NCI-H146 (cell line): ENCODE data around the gene SFXN5.
"Not testable (repeated sequence)": the region's sequence is repeated elsewhere in the genome, so short reads cannot be mapped to it uniquely, and the experiment has no call there.

Experiments used
- DNase-seq: peaks from one replicate; lab custom pipeline; 2025; lab: John Stamatoyannopoulos, UW

Gene SFXN5

DNA sequence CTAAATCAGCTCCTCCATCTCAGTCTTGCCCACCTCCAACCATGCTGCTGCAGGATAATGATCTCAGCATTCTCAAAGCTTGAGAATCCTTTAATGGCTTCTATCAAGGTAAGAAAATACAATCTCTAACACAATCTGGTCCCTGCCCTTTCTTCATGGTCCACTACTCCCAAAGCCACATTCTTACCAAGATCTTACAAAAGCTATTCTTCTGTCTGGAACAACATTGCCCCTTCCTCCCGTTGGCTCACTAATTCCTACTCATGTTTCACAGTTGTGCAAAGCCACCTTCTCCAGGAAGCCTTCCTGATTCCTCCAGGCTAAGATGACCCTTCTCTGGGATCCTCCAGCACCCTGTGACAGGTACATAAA is 5.9 kb upstream of the SFXN5 start:
- DNase-seq = no peak

DNA sequence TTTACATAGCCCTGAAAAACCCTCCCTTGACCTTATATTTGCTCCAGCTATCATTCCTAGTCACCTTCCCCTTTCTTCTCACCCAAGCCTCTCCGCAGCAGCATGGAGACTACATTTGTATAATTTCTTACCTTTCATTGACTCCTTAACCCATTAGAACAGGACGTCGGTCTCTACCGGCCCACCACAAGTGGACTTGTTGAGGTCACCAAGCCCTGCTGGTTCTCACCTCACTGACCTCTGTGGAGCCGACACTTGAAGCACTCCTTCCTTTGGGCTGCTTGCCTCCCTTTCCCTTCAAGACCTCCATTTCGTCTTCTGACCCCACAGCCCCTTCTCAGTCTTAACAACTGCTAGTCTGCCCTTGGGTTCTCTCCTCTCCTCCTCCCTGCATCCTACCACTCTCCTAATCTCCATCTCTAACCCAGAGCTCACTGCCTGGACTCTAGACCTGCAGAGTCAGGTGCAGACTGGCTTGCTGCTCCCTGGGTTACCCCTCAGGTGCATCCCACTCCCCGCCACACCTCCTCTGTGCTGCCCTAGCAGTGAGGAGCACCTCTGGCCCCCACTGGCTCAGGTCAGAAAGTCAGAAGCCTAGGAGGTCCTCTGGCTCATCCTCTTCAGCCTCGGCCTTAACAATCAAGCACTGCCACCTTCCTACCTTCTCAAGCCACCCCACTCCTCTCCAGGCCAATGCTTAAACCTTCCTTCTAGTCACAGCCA is 5.3 kb upstream of the SFXN5 start:
- no peak for DNase-seq

DNA sequence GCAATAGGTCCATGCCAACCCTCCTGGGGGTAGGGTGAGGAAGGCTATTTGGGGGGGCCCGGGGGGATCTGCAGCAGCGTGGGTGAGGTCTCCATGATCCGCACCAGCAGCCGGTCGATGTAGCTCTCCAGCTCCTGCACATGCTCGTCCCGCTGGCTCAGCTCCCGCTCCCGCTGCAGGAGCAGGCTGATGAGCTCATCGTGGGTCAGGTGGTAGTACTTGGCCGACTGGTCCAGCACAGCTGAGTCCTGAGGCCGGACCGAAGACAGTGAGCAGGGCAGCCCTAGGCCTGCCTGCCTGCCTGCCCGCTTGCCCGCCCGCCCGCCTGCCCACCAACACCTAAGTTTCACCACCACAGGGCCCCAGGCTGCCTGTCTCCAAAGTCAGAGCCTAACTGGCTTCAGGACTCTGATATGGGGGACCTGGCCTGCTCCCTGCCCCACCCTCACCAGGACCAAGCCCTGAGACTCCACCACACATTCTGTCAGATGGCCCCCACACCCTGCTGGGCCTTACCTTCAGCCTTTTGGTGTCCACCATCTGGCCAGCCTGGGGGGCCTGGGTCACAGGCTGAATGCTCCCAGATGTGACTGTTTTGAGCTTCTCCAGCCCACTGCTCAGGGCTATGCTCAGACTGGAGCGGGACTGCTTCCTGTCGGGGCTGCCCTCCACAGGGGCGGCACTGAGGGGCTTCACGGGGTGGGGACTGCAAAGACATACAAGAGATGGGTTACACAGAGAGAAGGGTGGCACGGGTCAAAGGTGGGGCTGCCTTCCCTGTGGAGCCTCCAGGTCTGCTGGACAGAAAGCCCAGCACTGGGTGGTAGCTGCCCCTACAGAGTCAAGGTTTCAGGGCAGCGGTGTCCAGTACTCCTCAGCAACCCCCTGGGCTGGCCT is 4.2 kb upstream of the SFXN5 start:
- no peak for DNase-seq

DNA sequence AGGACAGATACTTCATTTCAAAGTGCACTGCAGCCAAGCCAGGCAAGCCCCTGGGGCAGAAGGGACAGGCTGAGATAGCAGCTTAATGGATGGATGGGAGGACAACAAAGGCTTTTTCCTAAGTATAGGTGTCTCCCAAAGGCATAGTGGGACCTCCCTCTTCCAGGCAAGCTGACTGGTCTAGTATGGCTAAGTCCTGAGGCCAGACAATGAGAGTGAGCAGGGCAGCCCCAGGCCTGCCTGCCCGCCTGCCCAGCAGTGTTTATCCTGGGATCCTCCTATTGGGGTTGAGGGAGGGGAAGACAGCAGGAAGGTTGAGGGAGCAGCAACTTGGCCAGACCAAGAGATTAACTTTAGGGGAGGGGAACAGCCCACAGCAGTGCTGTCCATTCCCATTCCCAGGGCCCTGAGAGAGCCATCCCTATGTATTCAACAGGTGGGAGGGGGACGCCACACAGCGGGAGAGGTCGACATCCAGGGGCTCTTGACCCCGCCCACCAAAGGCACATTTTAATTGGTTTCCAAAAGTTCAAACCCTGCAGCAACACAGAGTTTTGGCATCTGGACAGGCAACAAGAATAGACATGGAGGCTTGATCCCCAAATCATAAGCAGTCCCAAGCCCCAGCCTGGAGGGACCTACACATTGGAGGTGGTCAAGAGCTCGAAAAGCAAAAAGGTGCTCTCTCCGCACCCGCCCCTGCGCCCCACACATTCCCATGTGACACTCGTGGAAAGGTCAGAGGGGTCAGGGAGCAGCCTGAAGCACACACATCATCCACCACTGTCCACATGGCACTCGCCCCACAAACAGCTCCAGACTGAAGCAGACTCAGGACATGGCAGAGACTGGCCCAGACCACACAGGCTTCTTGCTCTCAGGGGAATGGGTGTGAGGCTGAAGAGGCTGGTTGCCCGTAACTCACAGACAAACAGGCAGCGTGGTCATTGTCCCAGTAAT is 2.9 kb upstream of the SFXN5 start:
- DNase-seq = no peak

DNA sequence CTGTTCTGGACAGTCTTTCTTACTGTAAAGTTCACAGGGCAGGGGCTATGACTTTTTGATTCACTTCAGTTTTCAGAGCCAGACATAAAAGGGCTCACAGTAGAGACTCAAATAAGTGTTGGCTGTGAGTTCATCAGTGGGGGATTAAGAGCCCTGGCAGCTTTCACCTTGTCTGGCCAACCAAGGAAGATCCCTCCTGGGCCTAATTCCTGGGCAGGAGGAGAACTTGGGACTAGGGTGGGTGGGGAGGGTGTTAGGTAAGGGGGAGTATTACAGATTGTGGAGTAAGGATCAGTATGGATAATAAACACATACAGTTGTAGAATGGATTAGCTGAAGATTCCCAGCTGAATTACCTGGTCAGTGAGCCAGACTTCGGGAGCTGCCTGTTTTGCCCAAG is 904 bp upstream of the SFXN5 start:
- no peak for DNase-seq

DNA sequence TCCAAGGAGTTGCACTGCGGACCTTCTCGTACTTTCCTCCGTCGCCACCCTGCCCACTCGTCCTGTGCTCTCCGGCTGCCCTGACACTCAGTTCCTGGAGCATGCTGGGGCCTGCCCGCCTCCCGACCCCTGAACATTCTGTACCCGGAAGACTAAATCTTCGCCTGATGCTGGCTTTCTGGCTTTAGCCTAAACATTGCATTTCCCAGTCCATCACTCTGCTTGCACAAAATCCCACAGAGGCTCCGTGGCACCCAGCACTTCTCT is 550 bp upstream of the SFXN5 start:
- DNase-seq = peak; percentile 28

DNA sequence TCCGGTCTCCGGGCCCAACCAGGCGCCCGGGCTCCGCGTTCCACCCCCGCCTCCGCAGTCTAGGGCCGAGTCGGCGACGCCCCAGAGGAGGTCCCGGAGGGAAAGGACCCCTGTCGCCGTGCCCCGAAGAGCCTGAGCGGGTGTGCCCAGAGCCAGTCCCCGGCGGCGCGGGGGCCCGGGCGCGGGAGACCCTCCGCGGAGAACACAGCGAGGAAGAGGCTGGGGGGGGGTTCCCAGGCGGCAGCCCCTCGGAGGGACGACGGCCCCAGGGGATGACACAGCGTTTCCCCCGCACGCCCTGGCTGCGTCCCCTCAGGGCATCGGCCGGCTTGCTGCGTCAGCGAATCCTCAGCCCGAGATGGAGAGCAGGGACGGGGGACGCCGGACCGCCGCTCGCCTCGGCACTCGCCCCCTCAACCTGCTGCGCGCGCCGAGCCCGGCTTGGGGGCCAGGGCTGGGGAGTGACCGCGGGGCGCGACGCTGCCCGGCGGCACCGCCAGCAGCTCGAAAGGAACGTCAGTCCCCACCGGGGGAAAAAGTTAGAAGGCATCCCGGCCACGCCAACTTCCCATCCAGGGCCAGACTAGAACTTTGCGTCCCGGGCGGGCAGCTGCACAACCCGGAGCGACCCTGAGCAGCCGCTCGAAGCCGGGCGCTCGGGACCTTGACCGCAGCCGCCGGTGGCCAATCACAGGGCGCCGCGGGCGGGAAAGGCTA is 711 bp downstream of the SFXN5 start:
- peak; percentile 72 for DNase-seq

DNA sequence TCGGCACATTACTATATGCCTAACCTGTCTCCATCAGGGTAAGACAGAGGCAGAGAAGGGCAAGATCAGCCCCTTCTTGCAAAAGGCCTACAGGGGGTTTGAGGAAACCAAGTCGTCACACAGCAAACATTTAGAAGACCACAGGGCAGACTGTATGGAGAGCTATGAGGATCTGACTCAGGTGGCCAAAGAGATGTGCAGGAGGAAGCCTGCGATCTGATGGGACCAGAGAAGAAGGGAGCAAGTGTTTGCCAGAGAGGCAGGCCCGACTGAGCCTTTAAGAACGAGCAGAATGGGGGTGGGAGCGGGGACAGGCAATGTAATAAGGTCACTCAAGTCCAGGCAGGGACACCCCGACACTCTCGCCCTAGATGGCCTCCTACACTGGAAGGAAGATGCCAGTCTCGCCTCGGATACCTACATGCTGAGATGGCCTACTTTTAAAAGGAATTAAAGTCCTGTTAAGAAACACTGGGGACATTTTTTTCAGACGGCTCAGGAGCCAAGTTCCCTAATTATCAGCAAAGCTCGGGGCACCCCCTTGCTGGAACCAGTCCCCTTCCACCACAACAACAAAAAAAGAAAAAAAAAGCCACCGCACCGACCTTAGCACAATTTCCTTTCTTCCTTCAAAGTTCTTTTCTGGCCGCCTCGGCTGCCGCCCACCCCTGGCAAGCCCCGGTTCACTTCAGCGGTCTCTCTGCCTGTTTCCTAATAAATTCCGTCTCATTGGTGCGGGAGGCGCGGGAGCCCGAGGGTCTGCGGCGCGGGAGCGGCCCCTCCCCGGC is 1.5 kb downstream of the SFXN5 start:
- no peak for DNase-seq

DNA sequence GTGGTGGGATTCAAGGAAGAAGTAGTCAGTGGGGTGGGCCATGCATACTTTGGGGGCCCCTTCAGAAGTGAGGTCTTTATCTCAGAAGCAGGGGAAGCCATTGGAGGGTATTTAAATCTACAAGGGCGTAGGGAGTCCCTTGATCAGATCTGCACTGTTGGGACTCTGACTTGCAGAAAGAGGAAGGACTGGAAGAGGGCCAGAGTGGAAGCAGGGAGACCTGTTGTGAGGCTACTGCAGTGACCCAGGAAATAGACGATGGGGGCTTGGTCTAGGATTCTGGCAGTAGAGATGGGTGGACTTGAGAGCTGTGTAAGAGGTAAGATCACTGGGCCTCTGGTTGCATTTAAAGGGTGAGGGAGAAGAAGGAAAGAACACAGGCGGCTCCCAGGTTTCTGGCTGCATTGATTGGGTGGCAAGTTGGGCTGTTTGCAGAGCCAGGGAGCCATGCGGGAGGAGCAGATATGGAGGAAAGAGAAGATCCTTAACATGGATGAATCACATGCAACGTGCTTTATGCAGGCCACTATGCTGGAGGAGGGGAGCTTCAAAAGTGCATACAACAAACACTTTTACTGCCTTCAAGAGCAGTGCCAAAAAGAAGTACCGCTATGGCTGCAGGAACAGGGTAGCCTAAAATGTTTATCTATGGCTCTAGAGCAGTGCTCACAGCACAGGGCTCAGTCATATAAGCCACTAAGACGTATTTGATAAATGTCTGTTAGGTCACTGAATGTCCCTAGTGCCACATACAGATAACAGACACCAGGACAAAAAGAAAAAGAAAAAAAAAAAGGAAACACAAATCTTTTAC is 2.3 kb downstream of the SFXN5 start:
- DNase-seq = no peak

DNA sequence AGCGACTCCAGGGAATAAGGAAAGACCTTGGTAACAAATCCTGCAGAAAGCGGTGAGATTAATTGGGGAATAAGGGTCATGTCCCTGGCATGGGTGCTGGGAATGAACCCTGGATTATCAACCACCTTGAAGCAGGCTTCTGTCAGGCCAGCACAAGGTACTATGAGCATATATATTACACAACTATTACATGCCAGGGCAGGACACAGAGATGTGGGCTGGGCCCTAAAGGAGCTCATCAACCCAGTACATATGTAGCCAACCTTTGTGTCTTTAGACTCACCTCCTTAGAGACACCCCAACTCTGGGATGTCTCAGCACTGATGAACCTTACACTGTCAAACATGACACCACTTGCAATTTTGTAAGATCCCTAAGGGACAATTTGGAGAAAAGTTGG is 3.4 kb downstream of the SFXN5 start:
- no peak for DNase-seq

DNA sequence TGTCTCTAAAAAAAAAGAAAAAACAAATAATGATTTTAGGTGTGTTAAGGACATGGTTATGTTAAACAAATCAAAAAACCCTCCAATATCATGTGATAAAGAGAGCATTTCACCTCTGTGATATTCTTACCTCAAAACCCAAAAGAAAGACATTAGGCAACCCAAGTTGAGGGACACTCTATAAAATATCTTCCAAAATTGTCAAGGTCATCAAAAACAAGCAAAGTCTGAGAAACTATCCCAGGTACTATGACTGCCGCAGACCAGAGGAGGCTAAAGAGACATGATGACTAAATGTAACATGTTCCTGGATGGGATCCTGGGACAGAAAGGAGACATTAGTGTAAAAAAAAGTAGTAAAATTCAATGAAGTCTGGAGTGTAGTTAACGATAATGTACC is 4.5 kb downstream of the SFXN5 start:
- no peak for DNase-seq

DNA sequence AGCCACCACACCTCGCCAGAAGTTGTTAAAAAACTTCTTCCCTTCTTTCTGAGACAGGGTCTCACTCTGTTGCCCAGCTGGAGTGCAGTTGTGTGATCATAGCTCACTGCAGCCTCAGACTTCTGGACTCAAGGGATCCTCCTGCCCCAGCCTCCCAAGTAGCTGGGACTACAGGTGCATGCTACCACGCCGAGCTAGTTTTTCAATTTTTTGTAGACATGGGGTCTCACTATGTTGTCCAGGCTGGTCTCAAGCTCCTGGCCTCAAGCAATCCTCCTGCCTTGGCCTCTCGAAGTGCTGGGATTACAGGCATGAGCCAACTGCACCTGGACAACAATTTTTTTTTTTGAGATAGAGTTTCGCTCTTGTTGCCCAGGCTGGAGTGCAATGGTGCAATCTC is 6.4 kb downstream of the SFXN5 start:
- DNase-seq = not testable (repeated sequence)

DNA sequence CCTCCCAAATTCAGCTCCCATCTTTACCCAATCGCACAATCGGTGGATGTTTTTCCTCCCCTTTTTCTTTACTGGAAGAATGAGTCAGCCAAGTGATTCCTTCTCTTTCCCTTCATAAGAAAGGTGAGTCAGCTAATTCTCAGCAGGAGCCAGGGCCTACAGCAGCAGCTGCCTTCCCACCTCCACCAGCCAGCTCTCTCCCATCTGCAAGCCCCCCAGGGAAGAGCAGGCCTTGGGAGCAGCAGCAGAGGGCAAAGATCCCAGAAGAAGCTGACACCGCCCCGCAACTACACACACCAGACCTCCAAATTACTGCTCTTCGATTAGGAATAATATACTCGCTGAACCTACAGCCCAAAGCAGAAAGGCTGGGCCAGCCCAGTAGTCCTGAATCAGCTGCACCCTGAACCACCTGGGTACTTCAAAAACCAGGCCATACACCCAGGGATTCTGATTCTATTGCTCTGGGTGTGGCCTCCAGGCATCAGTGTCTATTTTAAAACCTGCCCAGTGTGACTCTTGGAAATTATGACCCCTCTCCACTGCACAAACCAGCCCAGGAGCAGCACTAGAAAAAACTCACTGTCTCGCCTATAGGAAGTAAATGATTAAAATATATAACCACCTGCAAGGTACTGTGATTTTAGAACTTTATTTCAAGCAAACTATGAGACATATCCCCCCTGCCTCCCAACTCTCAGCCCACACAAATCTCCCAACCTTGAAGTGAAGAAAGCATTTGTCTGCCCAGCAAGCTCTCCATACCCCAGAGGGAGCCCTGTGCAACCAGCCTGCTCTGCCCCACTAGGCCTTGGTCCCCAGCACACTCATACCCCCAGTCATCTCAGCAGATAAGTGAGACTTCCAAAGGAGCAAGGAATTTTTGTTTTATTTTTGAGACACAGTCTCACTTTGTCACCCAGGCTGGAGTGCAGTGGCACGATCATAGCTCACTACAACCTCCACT is 7.3 kb downstream of the SFXN5 start:
- DNase-seq = no peak

DNA sequence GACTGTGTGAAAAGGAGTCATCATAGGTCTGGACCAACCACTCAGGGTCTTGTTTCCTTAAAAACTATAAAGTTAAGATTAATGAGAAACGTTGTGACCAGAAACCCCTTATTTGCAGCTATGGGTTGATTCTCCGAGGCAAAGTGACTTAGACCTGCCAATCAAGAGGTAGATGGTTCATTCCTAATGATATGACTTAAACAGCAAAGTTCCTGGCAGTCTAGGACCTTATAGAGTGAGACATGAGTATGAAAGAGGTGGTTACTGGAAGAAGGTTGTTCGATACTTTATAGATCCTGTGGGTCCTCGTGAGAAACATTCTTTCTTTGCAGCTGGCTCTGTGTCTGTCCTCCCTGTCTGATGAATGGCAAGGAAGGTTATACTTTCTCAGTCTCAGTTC is 8.0 kb downstream of the SFXN5 start:
- no peak for DNase-seq

DNA sequence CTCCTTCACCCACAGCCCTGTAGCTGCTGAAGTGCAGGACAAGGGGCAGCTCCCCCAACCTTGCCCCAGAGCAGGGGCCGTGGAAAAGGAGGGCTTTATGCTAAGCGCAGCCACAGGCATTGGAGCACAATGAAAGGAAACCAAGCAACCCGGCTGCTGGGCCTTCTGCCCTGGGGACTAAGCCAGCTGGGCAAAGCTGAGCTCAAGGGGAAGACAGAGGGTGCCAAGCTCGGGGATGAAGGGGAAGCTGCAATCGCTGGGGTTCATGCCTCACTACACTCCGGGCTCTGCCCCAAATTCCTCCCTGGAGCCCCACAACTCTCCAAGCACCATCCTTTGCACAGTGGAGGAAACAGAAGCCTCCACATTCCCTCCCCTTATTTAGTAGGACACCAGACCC is 12.4 kb downstream of the SFXN5 start:
- no peak for DNase-seq

DNA sequence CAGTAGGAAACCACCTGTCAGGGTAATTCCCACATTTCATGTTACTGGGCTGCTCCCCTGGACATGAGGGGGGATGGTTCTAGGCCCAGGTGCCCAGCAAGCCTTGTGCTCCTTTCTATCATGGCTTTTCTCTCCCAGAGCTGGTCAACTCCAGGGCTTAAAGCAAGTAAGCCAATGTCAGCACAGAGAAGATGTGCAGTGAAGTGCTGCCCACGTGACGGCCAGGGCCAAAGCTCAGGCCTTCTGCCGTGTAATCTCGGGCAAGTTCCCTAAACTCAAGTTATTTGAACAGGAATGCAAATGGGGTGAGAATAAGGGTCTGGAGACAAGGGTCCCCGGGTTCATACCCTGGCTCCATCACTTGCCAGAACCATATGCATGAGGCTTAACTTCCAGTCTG is 16.5 kb downstream of the SFXN5 start:
- DNase-seq = no peak

DNA sequence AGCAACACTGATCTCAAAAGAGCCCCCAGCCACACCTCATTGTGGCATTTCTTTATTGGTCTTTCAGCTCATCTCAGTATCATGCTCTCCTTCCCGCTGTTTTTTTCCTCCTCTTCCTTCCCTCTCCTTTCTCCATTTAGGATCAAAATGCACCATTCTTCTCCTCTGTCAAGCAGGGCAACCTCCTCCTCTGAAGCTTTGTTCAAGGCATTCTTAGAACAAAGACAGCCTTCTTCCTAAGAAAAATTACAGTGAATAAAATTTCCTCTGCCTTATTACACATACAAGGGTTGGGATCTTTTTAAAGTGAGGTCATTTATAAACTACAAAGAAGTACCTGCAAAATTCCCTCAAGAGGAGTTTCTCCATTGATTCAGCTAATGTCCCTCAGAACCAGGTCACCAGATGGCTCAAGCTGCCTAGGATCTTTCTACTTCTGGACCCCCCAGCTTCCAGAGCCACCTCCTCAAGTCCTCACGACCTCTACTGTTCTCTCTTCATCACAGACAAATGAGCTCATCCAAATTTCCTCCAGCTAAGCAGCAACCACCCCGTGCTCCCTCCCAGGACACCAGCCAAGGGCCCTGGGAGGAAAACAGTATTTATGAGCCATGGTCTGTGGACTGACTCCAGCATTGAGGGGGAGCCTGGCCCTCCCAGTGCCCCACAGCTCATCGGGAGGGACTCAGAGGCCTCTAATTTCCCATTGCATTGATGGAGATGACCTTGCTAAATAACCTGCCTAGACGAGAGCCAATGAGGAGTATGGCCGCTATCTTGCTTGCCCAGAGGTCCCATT is 18.0 kb downstream of the SFXN5 start:
- DNase-seq = no peak

DNA sequence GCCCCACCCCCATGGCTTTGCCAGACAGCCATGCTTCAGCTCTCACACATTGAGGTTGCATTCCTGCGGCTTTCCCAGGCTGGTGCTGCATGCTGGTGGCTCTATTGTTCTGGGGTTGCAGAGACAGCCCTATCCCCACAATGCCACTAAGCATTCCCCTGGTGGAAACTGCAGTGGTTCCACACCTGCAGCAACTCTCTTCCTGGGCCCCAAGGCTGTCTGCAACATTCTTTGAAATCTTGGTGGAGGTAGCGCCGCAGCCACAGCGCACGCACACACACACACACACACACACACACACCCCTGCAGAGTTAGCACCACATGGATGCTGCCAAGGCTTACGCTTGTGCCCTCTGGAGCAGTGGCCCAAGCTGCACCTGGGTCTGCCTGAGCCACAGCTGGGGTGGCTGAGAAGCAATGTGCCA is 21.4 kb downstream of the SFXN5 start:
- DNase-seq = no peak
